Myocyte (in vitro differentiated cells): ENCODE results near the gene HAUS1. TPM values are rescaled to one million over a fixed set of nuclear protein-coding genes. Genes with fewer than 3 reads are reported as not detected.
A peak's percentile ranks its signal among the peaks of the same experiment; 100 is the strongest.
"Not testable (repeated sequence)": the region's sequence is repeated elsewhere in the genome, so short reads cannot be mapped to it uniquely, and the experiment has no call there.

Source experiments
- DNase-seq: peaks from one replicate; pipeline ENCODE4 v3.0.0-alpha.2; 2012; ENCODE audit warnings: low read depth
- total RNA-seq: library from RNA; depleted of rRNA; stranded (reverse); fragments of >200 nt; gene quantifications from 2 replicates; pipeline ENCODE4 v1.2.3, GENCODE V29; 2014

HAUS1 gene
- total RNA-seq, 1 donor from 2014 or later: 18.1 TPM

DNA sequence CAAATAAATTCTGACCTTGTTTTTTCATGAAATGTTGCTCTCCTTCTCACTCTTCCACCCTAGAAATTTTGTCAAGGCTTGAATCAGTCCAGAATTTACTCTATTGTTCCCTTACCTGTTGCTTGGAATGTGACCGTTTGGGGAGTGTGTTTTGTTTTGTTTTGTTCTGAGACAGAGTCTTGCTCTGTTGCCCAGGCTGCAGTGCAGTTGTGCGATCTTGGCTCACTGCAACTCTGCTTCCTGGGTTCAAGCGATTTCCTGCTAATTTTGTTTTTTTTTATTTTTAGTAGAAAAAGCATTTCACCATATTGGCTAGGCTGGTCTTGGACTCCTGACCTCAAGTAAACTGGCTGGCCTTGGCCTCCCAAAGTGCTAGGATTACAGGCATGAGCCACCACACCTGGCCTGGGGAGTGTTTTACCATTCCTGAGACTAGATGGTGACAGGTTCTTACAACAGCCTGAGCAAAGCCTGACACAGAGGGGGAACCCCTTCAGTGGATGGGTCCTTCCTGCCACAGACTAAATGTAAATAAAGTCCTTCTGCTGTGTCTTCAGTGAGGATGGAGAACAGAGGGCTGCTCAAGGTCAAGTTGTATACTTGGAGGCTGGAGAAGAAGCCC, 52.0 kb downstream of the HAUS1 start:
- no peak for DNase-seq

- DNase-seq: no peak
These were observed 52.7 kb downstream of the HAUS1 start for GRCh38 chr18:46156843-46157242.

GRCh38 chr18:46158499-46158898, 54.3 kb downstream of the HAUS1 start:
- no peak for DNase-seq

DNA sequence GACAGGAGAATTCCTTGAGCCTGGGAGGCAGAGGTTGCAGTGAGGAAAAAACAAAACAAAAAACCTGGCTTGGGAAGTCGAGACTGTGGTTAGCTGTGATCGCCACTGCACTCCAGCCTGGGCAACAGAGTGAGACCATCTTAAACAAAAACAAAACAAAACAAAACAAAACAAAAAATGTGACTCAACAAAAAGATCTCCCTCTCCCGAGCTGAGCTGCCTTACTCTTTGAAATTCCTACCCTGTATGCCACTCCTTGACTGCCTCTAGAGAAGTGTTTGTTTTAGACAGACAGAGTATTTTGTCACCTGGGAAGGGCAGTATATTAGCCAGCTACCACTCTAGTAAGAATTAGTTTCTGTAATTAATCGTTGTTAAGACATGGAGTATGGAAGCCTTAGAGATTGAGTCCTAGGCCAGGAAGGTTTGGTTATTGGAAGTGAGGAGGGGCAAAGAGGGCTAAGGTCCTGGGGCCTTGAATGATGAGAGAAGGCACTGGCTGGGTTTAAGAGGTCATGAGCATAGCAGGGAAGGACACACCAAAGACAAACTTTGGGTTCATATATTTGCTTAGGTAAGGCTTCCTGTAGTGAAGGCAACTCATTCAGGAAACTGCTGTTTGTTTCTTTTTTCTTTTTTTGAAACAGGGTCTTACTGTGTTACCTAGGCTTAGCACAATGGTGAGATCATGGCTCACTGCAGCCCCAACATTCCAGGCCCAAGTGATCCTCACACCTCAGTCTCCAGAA, 56.0 kb downstream of the HAUS1 start:
- DNase-seq: no peak

- DNase-seq: not testable (repeated sequence)
These were observed 56.7 kb downstream of the HAUS1 start for GRCh38 chr18:46160840-46161239.

DNA sequence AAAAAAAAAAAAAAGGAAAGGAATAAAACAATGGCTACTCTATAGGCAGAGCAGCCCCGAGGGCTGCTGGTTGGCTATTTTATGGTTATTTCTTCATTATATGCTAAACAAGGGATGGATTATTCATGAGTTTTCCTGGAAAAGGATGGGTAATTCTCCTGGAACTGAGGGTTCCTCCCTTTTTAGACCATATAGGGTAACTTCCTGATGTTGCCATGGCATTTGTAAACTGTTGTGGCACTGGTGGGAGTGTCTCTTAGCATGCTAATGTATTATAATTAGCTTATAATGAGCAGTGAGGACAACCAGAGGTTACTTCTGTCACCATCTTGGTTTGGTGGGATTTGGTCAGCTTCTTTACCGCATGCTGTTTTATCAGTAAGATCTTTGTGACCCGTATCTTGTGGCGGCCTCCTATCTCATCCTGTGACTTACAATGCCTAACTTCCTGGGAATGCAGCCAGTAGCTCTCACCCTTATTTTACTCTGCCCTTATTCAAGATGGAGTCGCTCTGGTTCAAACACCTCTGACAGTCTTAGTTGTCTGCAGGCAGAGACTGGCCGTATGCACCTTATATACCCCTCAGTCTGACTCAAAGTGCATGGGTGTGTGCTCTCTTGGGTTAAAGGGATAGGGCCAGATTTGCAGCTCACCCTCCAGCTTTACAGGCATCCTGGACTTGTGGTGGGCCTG, 57.7 kb downstream of the HAUS1 start:
- DNase-seq: no peak

- no peak for DNase-seq
These were observed 58.9 kb downstream of the HAUS1 start for GRCh38 chr18:46163091-46163490.

GRCh38 chr18:46163941-46164499, 59.8 kb downstream of the HAUS1 start:
- no peak for DNase-seq

GRCh38 chr18:46164502-46164901, 60.3 kb downstream of the HAUS1 start:
- not testable (repeated sequence) for DNase-seq

GRCh38 chr18:46164920-46165319, 60.7 kb downstream of the HAUS1 start:
- DNase-seq: no peak

- no peak for DNase-seq
These were observed 62.2 kb downstream of the HAUS1 start for GRCh38 chr18:46166261-46166970.

DNA sequence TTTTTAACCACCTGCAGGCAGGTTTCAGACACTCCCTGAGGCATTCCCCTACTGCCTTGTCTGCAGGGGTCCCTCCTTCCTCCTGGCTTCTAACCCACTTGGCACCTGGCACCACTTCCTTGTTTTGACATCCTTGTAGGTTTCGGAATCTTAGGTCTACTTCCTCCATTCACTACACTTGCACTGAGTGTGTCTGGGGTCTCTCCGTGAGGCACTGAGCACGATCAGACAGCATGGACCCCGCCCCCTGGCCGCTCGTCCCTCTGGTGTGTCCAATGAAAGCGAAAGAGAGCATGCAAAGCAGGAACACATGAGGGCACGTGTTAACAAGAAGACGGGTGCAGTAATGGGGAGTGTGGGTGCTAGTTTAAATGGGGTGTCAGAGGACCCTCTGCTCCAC, 63.8 kb downstream of the HAUS1 start:
- no peak for DNase-seq

GRCh38 chr18:46169464-46169941, 65.3 kb downstream of the HAUS1 start:
- peak; percentile 69 for DNase-seq

DNA sequence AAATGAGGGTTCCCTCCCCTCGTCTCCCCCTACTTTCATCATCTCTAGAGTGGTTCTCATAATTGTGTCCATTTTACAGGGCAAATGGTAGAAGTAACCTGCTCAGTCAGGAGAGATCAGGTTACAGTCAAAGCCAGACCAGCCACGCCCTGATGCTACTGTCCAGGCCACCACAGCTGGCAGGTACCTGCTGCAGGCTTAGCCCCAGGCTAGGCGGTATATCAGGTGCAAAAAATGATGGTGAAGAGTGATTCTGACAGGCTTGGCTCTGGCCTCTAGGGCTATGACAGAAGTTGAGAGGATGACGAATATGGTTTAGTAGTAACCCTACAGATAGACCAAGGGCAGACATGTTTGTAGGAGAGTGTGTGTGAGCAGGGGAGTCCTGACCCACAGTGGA, 67.1 kb downstream of the HAUS1 start:
- no peak for DNase-seq

- DNase-seq: peak; percentile 96
These were observed 69.5 kb downstream of the HAUS1 start for GRCh38 chr18:46173393-46174341.

DNA sequence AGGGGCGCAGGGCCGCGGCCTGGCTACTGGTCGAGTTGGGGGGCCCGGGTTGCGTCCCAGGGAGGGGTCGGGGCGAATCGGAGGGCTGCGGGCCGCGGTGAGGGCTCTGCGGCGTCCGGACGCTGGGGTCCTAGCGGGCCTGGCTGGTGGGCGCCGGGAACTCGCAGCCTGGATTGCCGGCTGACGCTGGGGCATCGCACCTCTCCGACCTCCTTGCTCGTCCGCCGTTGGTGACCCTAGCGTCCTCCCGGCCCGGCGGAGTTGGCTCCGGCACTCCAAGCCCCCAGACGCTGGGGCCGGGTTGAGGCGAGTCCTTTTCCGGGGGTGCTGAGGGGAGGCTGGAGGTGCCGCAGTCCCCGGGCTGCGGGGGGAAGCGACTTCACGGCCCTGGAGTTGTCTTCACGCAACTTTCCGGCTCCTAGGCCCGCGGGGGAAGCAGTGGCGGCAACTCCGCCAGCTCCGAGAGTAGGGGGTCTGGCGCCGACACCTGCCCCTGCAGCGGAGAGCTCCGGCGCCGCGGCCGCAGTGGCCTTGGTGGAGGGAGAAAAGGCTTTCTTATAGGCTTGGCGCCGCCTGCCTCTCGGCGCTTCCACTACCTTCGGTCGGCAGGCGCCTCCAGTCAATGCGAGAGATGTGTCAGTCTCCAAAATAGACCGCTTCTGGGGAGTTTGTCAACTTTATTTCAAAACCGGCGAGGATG, 70.3 kb downstream of the HAUS1 start:
- peak; percentile 59 for DNase-seq

- DNase-seq: no peak
These were observed 71.8 kb downstream of the HAUS1 start for GRCh38 chr18:46176001-46176400.
